NCI-H2081 treated with DMSO at 0.1 percent for 48 hours (cell line): ENCODE data around the gene CYB561.

ENCODE experiments used
- DNase-seq: peaks from one replicate; lab custom pipeline; 2025; lab: John Stamatoyannopoulos, UW

The CYB561 gene

DNA sequence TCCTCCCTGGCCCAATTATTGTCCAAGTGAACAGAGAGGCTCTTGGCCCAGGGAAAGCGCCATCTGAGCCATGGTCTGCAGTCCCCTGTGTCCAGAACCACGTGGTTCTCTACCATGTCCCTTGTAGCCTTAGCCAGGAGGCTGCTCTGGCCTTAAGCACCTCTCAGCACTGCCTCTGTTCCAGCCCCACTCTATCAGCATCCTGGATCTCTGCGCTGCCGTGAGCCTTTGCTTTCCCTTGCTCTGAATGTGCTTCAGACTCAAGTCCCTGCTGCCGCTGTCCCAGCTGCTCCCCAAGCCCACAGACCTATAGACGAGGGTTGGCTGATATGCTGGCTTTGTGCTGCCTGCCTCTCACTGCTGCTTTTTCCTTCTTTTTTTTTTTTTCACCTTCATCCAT is 33.9 kb downstream of the CYB561 start:
- no peak for DNase-seq

DNA sequence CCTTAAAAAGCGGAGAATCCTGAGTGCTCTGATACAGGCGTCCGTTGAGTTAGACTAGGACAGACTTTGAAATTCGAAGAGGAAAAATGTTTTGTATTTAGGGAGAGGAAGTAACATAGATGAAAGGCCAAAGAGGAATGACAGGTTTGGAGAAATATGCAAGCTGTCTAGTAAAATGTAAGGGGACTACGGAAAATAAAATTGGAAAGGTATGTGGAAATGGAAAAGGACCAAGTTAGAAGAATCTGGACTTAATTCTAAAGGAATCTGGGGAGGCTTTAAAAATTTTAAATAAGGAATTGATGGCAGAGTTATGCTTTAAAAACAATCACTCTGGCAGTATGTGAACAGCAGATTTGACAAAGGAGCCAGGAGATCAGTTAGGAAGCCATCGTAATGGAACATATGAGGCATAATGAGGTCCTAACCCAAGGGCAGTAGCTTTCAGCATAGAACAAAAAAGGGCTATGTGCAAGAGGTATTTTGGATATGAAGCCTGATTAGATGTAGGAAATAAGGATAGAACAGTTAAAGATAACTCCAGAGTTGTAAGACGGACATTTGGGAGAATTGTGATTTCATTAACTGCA is 38.3 kb downstream of the CYB561 start:
- DNase-seq: no peak

DNA sequence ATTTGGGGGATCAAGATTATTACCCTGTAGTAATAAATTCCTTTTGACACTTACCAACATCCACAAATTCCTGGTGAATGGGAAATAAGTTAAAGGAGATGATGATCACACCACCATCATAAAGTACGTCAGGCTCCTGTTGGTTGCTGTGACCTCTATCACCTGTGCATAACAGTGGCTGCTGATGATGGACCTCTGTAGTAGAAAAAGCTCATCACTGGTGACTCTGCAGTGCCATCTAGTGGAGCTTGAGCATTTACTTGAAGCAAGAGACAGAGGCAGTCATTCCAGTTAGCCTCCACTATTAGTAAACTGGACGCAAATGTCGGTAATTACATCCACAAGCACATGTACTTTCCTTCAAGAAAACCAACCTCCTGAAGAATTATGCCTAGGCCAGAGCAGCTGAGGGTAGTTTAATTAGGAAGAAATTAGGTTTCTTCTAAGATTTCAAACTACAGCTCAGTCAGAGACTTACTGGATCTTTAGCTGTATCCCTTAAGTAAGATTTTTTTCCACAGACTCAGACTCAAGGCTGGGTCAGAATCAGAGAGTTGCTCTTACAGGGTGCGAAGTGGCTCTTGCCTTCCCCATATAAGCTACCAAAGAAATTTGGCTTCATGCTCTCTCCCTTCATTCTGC is 39.3 kb downstream of the CYB561 start:
- DNase-seq: peak; percentile 71

DNA sequence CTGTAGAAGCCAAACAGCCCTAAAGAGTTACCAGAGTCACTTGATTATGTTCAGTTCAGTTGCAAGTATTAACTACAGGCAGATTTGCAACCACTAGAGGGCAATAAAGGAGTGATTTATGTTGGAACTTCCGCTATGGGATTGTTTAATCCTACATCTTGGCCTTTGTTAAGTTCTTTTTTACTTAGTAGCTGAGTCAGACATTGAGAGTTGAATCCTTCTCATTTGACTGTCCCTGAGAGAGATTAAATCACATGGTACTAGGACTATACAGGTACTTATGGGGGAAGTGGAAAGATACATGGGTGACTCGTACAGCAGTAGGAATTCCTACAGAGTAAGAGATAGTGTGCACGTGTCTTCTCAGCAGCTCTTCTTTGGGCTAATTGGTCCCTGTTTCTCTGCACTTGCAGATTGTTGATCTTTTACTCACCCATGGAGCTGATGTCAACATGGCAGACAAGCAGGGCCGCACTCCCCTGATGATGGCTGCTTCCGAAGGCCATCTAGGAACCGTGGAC is 40.3 kb downstream of the CYB561 start:
- no peak for DNase-seq

DNA sequence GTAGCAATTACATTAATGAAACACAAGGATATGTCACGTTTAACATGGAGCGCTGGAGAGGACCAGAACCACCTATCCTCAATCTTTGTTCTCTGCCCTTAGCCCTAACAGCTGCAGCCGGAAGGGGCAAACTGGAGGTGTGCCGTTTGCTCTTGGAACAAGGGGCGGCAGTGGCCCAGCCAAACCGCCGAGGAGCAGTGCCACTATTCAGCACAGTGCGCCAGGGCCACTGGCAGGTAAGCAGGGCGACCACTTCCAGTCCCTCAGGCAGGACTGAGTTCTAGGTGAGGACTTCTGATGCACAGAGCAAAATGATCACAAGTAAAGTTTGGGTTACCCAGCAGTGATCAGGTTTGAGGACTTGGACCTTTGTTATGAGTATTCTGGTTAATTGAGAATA is 41.1 kb downstream of the CYB561 start:
- no peak for DNase-seq

DNA sequence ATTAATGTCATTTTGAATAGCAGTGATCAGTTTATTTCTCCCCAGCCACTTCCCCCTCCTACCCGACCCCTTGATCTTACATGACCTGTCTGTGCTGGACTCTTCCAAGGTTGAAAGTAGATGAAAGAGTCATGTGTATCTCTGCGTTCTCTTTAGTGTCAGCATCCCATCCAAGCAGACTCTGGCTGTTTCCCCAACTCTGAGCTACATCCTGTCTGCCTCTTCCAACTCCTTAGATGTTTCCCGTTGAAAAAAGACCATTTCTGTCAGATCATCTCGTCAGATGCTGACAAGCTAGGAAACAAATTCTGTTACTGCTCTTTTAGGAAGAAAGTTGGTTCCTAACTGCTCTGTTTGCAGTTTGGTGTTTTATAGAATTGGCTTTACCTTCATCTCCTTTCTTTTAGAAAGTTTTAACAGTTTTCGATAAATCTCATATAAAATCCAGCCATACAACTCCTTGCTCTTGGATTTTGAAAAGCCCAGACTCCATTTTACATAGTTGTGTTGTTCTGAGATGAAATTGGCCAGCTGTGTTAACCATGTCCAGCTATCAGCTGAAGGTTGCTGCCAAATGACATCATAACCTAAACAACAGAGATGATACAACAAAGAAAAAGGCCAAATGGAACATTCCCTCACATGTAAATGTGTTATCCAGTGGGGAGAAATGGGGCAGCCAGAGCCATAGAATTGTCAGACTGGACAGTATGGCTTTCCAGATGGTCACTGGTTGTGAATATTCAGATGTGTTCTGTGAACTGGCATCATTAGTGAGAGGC is 43.5 kb downstream of the CYB561 start:
- DNase-seq: no peak

DNA sequence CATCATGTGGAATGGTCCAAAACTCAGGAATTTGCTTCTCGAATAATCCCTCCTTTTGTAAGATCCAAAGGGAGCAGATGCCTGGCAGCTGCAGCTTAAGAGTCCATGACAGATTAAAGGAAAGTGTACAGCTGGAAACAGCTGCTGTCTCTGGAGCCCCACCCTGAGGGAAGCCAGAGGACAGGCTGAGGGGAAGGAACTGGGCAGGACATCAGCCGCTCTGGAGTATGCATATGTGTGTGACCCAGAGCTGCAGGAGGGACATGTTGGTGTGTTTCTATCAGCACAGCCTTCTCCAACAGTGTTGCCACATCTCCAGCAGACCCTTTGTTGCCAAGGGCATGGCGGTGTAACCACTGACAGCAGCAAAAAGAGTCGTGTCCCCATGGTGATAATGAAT is 46.2 kb downstream of the CYB561 start:
- no peak for DNase-seq

DNA sequence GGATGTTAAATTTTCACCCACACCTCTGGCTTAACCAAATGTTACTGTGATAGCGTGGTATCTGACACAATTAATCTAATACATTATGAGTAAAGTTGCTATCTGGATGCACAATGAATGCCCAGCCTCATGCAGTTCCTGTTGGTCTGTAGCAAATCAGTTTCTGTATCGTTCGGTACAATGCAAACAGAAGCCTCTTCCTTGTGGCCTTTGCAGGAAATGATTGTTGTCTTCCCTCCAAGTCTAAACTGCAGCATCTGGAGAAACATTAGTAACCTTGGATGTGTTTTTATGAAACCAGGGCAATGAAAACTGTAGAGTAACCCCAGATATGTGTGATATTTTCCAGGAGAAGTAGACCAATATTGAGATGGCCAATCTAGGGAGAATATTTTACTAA is 46.8 kb downstream of the CYB561 start:
- no peak for DNase-seq

DNA sequence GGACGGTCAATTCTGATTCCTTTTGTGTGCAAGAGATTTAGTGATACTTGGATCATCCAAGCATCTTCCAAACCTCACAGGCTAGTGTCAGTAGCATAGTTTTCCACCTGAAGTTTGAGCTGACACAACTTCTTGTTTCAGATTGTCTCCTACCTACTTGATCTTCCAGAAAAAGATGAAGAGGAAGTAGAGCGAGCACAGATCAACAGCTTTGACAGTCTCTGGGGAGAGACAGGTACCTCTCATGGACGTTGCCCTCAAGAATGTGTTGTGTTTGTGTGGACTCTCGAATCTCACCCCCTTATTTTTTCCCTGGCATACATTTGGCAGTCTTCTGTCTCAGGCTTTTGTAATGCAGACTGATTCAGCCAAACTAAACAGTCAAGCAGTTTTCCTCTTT is 47.4 kb downstream of the CYB561 start:
- no peak for DNase-seq

DNA sequence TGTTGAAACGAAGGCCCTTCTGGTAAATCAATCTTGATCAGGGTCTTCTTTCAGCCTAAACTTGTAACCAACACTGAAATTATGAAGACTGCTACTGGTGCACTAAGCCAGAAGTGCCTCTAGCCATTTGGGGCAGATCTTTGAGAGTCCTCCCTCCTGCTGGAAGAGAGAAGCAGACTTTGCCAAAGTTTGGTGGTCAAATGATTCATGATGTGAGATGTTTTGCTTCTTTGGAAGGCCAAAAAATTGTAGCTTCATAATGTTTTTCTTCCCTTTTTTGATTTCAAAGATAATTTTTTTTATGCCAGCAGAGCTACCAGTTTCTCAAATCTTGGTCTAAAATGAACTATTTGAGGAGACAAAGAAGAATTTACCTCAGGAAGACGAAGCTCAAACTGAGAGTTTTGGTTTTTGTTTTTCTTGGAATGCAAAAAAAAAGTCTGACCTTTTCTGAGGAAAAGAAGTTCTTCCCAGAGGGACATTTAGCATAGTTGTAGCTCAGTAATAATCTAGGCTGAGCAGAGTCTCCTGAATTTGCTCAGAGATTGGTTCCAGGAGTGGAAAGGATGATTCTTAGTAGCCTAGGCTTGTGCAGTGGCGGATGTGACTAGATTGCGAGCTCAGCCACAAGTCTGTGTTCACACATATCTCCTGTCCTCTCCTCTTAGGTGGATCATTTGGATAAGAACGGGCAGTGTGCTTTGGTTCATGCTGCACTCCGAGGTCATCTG is 50.9 kb downstream of the CYB561 start:
- no peak for DNase-seq

DNA sequence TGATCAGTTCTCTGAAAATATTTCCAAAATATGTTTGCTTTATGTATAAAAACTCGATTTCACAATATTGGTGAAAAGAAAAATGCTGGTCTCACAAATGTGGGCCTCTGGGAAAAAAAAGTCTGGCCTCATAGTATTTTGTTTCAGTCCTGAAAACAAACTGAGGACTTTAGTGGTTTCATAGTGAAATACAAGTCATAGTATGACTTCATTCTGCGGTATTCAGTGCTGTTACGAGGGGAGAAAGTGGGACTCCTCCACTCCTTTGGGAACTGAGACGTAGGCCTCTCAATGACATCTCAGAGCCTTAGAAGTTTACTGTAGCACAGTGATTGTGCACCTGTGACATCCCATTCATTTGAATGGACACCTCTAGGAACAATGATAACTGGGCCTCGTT is 56.0 kb downstream of the CYB561 start:
- no peak for DNase-seq

DNA sequence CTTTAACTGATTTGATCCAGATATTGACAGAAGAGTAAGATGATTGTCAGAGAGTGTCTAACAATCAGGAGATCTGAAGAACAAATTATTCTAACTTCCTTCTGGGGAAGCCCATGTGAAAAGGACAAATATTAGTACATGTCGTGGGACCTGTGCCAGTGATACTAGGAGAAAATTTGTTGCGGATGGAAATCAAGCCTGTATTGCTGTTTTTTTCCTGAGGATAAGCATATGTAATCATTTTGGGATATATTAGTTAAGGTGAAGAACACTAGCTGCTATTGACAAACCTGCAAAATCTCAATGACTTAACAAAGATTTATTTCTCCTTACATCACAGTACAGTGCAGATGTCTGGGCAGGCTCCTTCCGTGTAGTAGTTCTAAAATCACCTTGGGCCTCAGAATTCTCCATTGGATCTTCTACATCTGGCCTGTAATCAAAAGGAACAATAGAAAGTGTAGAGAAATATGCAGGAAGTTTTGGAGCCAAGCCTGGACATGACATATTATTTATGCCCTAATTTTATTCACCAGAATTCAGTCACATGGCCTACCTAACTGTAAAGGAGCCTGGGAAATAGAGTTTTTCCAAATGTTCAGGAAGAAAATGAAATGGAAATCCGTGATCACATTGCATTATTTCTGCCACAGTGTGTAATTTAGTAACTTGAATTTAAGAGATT is 58.3 kb downstream of the CYB561 start:
- no peak for DNase-seq

DNA sequence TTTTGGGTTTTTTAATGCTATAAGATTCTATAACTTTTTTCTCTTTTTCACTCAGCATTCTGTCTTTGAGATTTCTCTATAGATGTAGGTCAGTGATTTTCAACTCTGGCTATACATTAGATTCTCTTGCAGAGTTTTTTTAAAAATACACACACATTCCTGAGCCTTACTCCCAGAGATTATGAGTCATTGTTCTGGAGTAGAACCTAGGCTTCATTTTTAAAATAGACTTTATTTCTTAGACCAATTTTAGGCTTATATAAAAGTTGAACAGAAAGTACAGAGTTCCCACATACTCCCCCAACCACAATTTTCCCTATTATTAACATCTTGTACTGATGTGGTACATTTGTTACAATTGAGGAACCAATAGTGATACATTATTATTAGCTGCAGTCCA is 63.3 kb downstream of the CYB561 start:
- DNase-seq: no peak
